SK-N-SH treated with all-trans-retinoic acid at 6 μM for 48 hours (cell line): Measurements from ENCODE around the gene BMP4.

Source experiments
- ARNTL ChIP-seq: fragments of 450-650 bp; formaldehyde crosslinking; IDR thresholded peaks from 2 replicates; pipeline ENCODE4 v1.5.0; 2020; ENCODE audit warnings: low read depth, mild to moderate bottlenecking, moderate library complexity, borderline replicate concordance
- OSR1 ChIP-seq: fragments of 250-450 bp; sonication (Bioruptor Pico); IDR thresholded peaks from 2 replicates; pipeline ENCODE4 v1.8.0; 2022; ENCODE audit warnings: moderate library complexity, mild to moderate bottlenecking, inconsistent platforms
- PPARA ChIP-seq: fragments of 250-450 bp; sonication (Bioruptor Pico); IDR thresholded peaks from 2 replicates; pipeline ENCODE4 v1.5.0; 2020; ENCODE audit warnings: mild to moderate bottlenecking, borderline replicate concordance
- RARB ChIP-seq: fragments of 250-450 bp; sonication (Bioruptor Pico); IDR thresholded peaks from 2 replicates; pipeline ENCODE4 v1.8.0; 2021; ENCODE audit warnings: mild to moderate bottlenecking, moderate library complexity
- TCF4 ChIP-seq: fragments of 250-450 bp; sonication (Bioruptor Pico); IDR thresholded peaks from 2 replicates; pipeline ENCODE4 v1.8.0; 2021; ENCODE audit warnings: mild to moderate bottlenecking, moderate library complexity, borderline replicate concordance
- TOX ChIP-seq: fragments of 250-450 bp; sonication (Bioruptor Pico); IDR thresholded peaks from 2 replicates; pipeline ENCODE4 v1.8.0; 2021; ENCODE audit warnings: mild to moderate bottlenecking, moderate library complexity, borderline replicate concordance
- ZFP3 ChIP-seq: fragments of 250-450 bp; sonication (Bioruptor Pico); IDR thresholded peaks from 2 replicates; pipeline ENCODE4 v1.5.0; 2020; ENCODE audit warnings: mild to moderate bottlenecking, moderate library complexity
- ZFP30 ChIP-seq: fragments of 450-650 bp; formaldehyde crosslinking; IDR thresholded peaks from 2 replicates; pipeline ENCODE4 v1.5.0; 2022; ENCODE audit warnings: mild to moderate bottlenecking, moderate library complexity
- ZNF565 ChIP-seq: fragments of 450-650 bp; formaldehyde crosslinking; conservative IDR thresholded peaks from 2 replicates; pipeline ENCODE4 v1.5.0; 2020; ENCODE audit warnings: low read depth, mild to moderate bottlenecking, moderate library complexity
- ZNF8 ChIP-seq: fragments of 450-650 bp; formaldehyde crosslinking; IDR thresholded peaks from 2 replicates; pipeline ENCODE4 v1.5.0; 2020; ENCODE audit warnings: mild to moderate bottlenecking, moderate library complexity
- TF ChIP-seq, protein P1 (sequence below): fragments of 250-450 bp; sonication (Bioruptor Pico); IDR thresholded peaks from 2 replicates; pipeline ENCODE4 v1.8.0; 2020; ENCODE audit warnings: mild to moderate bottlenecking, moderate library complexity, borderline replicate concordance
- TF ChIP-seq, protein P2 (sequence below): fragments of 250-450 bp; sonication (Bioruptor Pico); IDR thresholded peaks from 2 replicates; pipeline ENCODE4 v1.5.1; 2021; ENCODE audit warnings: mild to moderate bottlenecking, moderate library complexity

DNA sequence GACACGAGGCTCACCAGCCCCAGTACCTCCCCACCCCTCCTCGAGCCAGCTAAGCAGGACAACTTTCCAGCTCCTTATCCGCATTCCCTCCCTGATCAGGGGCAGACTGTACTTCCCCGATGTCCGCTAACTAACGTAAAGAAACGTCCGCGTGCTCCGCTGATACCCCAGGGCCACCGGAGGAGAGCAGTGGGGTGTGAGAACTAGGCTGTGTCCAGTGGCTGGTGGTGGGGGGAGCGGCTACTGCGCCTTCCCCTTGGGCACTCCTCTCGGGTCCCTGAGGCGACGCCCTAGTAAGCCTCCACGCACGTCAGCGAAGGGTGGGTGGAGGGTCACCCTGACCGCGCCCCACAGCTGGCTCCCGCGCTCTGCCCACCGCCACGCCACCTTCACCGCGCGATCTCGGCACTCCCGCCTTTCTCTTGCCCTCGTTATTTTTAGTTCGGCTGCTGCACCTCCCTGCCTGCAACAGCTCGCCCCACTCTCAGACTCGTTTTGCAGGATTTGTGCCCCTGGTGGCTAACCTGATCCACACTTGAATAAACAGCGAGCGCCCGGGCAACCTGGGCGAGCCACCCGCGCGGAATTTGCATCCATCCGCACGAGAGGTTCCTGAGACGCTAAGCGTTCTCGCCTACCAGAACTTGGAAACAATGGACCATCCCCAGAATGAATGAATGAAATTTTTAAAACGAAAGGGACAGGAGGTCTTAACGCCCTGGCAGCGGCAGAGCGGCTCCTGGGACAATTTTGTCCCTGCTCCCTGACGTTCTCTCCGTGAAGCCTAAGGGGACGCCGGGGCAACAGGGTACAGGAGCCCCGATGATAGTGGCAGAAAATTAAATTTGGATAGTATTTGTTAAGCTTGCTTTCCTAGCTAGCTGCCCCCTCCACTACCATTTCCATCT is 6.9 kb upstream of the BMP4 start:
- TF ChIP-seq ZNF8 (CRISPR knock-in tag) (no peak), ARNTL (CRISPR knock-in tag) (no peak), ZFP30 (CRISPR knock-in tag) (no peak), RARB (CRISPR knock-in tag) (no peak), ZNF565 (CRISPR knock-in tag) (no peak), TCF4 (CRISPR knock-in tag) (no peak), TOX (CRISPR knock-in tag) (no peak), ZFP3 (CRISPR knock-in tag) (no peak), OSR1 (CRISPR knock-in tag) (no peak), PPARA (no peak)
- TF ChIP-seq, protein P1, sequence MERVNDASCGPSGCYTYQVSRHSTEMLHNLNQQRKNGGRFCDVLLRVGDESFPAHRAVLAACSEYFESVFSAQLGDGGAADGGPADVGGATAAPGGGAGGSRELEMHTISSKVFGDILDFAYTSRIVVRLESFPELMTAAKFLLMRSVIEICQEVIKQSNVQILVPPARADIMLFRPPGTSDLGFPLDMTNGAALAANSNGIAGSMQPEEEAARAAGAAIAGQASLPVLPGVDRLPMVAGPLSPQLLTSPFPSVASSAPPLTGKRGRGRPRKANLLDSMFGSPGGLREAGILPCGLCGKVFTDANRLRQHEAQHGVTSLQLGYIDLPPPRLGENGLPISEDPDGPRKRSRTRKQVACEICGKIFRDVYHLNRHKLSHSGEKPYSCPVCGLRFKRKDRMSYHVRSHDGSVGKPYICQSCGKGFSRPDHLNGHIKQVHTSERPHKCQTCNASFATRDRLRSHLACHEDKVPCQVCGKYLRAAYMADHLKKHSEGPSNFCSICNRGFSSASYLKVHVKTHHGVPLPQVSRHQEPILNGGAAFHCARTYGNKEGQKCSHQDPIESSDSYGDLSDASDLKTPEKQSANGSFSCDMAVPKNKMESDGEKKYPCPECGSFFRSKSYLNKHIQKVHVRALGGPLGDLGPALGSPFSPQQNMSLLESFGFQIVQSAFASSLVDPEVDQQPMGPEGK (CRISPR knock-in tag), result no peak
- TF ChIP-seq, protein P2, sequence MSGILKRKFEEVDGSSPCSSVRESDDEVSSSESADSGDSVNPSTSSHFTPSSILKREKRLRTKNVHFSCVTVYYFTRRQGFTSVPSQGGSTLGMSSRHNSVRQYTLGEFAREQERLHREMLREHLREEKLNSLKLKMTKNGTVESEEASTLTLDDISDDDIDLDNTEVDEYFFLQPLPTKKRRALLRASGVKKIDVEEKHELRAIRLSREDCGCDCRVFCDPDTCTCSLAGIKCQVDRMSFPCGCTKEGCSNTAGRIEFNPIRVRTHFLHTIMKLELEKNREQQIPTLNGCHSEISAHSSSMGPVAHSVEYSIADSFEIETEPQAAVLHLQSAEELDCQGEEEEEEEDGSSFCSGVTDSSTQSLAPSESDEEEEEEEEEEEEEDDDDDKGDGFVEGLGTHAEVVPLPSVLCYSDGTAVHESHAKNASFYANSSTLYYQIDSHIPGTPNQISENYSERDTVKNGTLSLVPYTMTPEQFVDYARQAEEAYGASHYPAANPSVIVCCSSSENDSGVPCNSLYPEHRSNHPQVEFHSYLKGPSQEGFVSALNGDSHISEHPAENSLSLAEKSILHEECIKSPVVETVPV (CRISPR knock-in tag), result no peak
